Measurements from ENCODE around the gene OPRL1. TPM values are rescaled to one million over a fixed set of nuclear protein-coding genes. Genes with fewer than 3 reads are reported as not detected.

Gene OPRL1
- total and polyA plus RNA-seq, 2 donors (not counting 1 experiment from before 2014, with no cell fraction given) = 3.5 to 6.2 TPM

DNA sequence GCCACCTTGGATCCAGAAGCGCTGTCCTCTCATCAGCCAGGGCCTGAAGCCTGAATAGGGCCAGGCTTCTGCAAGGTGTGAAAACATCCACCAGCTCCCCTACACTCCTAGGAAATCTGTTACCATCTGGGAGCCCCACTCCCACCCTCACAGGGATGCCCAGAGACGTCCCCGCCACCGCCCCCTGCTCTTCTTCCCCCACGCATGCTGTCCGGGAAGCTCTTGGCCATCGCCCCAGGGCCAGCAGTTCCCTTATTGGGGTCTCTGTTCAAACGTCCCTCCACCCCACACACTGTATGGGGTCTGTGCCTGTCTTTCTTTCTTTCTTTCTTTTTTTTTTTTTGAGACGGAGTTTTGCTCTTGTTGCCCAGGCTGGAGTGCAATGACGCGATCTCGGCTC lies 4.3 kb upstream of the OPRL1 start:
- ChIA-PET CTCF (interaction anchor here (0.7 to 11.8 kb wide), 3 partner anchors 36 to 578 kb away, joined by 4 to 220 read pairs (median 65); no protein-coding TSS in a partner anchor), POLR2A (interaction anchor here (0.5 to 5.5 kb wide), 3 partner anchors 10 to 1231 kb away, joined by 3 to 55 read pairs (median 24); no protein-coding TSS in a partner anchor)
- Histone ChIP-seq H3K4me1 (ENCODE audit: control insufficient read depth in 2 of 2, insufficient read depth in 2 of 2, low read length in 2 of 2) (peaks cover 21 to 70% of the 10 kb centered on the region in 2 donors), H3K27me3 (replicated peaks in 1 of 4; ENCODE audit: control extremely low read depth in 1 of 4, control insufficient read depth in 3 of 4, insufficient read depth in 4 of 4, low read length in 3 of 4) (no peaks in the 10 kb centered on the region), H4K20me1 (ENCODE audit: control insufficient read depth, insufficient read depth, low read length, poor library complexity, severe bottlenecking) (peaks cover 70% of the 10 kb centered on the region), H3K9ac (ENCODE audit: low read length) (no peak overlapping the region), H2AFZ (ENCODE audit: insufficient read depth, low read depth, low read length, poor library complexity, severe bottlenecking) (no peak overlapping the region), H3K4me3 (ENCODE audit: control extremely low read depth in 1 of 5, extremely low read depth in 1 of 5, insufficient read depth in 1 of 5, low read depth in 2 of 5, low read length in 4 of 5) (no peak overlapping the region), H3K4me2 (replicated peaks; ENCODE audit: low read depth, low read length, poor library complexity, severe bottlenecking) (no peak overlapping the region), H3K79me2 (ENCODE audit: control insufficient read depth, insufficient read depth, low read length) (peaks cover 20% of the 10 kb centered on the region), H3K9me3 (ENCODE audit: control extremely low read depth in 1 of 3, control insufficient read depth in 2 of 3, insufficient read depth in 1 of 3, low read length in 2 of 3) (no peaks in the 10 kb centered on the region), H3K27ac (ENCODE audit: low read length in 2 of 2) (peak overlapping the region in 1 of 2 donors; percentile 9), H3K36me3 (replicated peaks in 1 of 2; ENCODE audit: control extremely low read depth in 1 of 2, control insufficient read depth in 1 of 2, extremely low read depth in 1 of 2, insufficient read depth in 2 of 2, low read length in 1 of 2) (peaks cover 0 to 48% of the 10 kb centered on the region in 2 experiments)
- ATAC-seq (ENCODE audit: low read depth) (no peak), DNase-seq (no peak)
- H3K4me1 Mint-ChIP-seq = peaks cover 54% of the 10 kb centered on the region
- intact Hi-C loops (cut with micrococcal nuclease) = loop anchor here (5.0 kb wide), 2 partner anchors 118 to 182 kb away; partner anchors contain the start of genes PCMTD2 and UCKL1
- H3K27ac Mint-ChIP-seq = peak overlapping the region; percentile 72
- H3K9me3 Mint-ChIP-seq (ENCODE audit: insufficient read depth) = no peaks in the 10 kb centered on the region
- 95% methylated on average over 8 of the region's 12 CpGs for WGBS (ENCODE audit: insufficient coverage)
- TF ChIP-seq, protein P1, sequence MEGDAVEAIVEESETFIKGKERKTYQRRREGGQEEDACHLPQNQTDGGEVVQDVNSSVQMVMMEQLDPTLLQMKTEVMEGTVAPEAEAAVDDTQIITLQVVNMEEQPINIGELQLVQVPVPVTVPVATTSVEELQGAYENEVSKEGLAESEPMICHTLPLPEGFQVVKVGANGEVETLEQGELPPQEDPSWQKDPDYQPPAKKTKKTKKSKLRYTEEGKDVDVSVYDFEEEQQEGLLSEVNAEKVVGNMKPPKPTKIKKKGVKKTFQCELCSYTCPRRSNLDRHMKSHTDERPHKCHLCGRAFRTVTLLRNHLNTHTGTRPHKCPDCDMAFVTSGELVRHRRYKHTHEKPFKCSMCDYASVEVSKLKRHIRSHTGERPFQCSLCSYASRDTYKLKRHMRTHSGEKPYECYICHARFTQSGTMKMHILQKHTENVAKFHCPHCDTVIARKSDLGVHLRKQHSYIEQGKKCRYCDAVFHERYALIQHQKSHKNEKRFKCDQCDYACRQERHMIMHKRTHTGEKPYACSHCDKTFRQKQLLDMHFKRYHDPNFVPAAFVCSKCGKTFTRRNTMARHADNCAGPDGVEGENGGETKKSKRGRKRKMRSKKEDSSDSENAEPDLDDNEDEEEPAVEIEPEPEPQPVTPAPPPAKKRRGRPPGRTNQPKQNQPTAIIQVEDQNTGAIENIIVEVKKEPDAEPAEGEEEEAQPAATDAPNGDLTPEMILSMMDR (IDR thresholded peaks at IDR 0.05) = no peak
- TF ChIP-seq EZH2 (IDR thresholded peaks at IDR 0.05; ENCODE audit: borderline replicate concordance, insufficient read depth, low read depth, low read length, poor library complexity, severe bottlenecking) = no peak
- no peaks in the 10 kb centered on the region for H3K27me3 Mint-ChIP-seq
- no peak overlapping the region for H3K4me3 Mint-ChIP-seq

Data from B cell (primary cell).